BLaER1 treated with 17β-estradiol and CSF1 and Interleukin-3, amounts not matched to agents 10 nM and 100 nM (cell line): Measurements from ENCODE around the gene FBXO9.
A peak's percentile ranks its signal among the peaks of the same experiment; 100 is the strongest.

ENCODE experiments used
- H3K27ac ChIP-seq, 11 experiments: shearing (Covaris generic); formaldehyde crosslinking; 2 replicates each; pipeline ENCODE4 v1.8.1; 2022
- H3K27me3 ChIP-seq, 11 experiments: shearing (Covaris generic); formaldehyde crosslinking; 2 replicates each; pipeline ENCODE4 v1.8.1; 2022
- H3K36me3 ChIP-seq, 11 experiments: shearing (Covaris generic); formaldehyde crosslinking; 2 replicates each; pipeline ENCODE4 v1.8.1; 2022
- H3K4me1 ChIP-seq, 10 experiments: shearing (Covaris generic); formaldehyde crosslinking; 2 replicates each; pipeline ENCODE4 v1.8.1; 2022
- H3K4me2 ChIP-seq, 11 experiments: shearing (Covaris generic); formaldehyde crosslinking; 2 replicates each; pipeline ENCODE4 v1.8.1; 2022
- H3K4me3 ChIP-seq, 10 experiments: shearing (Covaris generic); formaldehyde crosslinking; 2 replicates each; pipeline ENCODE4 v1.8.1; 2022
- H3K9ac ChIP-seq, 11 experiments: shearing (Covaris generic); formaldehyde crosslinking; 2 replicates each; pipeline ENCODE4 v1.8.1; 2022
- H3K9me3 ChIP-seq, 11 experiments: shearing (Covaris generic); formaldehyde crosslinking; replicated peaks in 1 of 11; 2 replicates each; pipeline ENCODE4 v1.8.1; 2022
- H4K20me1 ChIP-seq, 11 experiments: shearing (Covaris generic); formaldehyde crosslinking; 2 replicates each; pipeline ENCODE4 v1.8.1; 2022
- Cebpa-rat ChIP-seq, 11 experiments: shearing (Covaris generic); IDR thresholded peaks; 2 replicates each; pipeline ENCODE4 v1.8.1; 2022

FBXO9 gene

GRCh38 chr6:53125276-53125675 lies 60.1 kb downstream of the FBXO9 start:
- Histone ChIP-seq H3K36me3 (no peaks in the 10 kb centered on the region), H3K27ac (no peak overlapping the region), H3K9ac (no peak overlapping the region), H3K9me3 (no peaks in the 10 kb centered on the region), H3K4me2 (no peak overlapping the region), H4K20me1 (no peaks in the 10 kb centered on the region), H3K4me1 (no peaks in the 10 kb centered on the region), H3K27me3 (no peaks in the 10 kb centered on the region), H3K4me3 (no peak overlapping the region)
- TF ChIP-seq Cebpa-rat (IDR thresholded peaks at IDR 0.05): no peak

- Histone ChIP-seq H3K36me3 (no peaks in the 10 kb centered on the region), H4K20me1 (no peaks in the 10 kb centered on the region), H3K9ac (no peak overlapping the region), H3K27ac (no peak overlapping the region), H3K4me3 (no peak overlapping the region), H3K4me1 (no peaks in the 10 kb centered on the region), H3K4me2 (no peak overlapping the region), H3K9me3 (no peaks in the 10 kb centered on the region), H3K27me3 (no peaks in the 10 kb centered on the region)
- TF ChIP-seq Cebpa-rat (IDR thresholded peaks at IDR 0.05): no peak
Measured at GRCh38 chr6:53128842-53129241, 63.6 kb downstream of the FBXO9 start.

- Histone ChIP-seq H4K20me1 (no peaks in the 10 kb centered on the region), H3K9ac (no peak overlapping the region)
Measured at GRCh38 chr6:53130569-53131290, 65.5 kb downstream of the FBXO9 start.

GRCh38 chr6:53133961-53134360 lies 68.8 kb downstream of the FBXO9 start:
- H3K4me1 ChIP-seq: peaks cover 0 to 14% (median 6%) of the 10 kb centered on the region in 10 experiments; a peak in 10 of 20 replicates
- no peak for TF ChIP-seq Cebpa-rat (IDR thresholded peaks at IDR 0.05)

More at GRCh38 chr6:53130569-53131290, 65.5 kb downstream of the FBXO9 start:
- H3K4me3 ChIP-seq: no peak overlapping the region
- no peak overlapping the region for H3K4me2 ChIP-seq
- no peak for TF ChIP-seq Cebpa-rat (IDR thresholded peaks at IDR 0.05)
- no peaks in the 10 kb centered on the region for H3K9me3 ChIP-seq
- H3K4me1 ChIP-seq: peaks cover 0 to 14% (median 6%) of the 10 kb centered on the region in 10 experiments; a peak in 10 of 20 replicates
- H3K27me3 ChIP-seq: no peaks in the 10 kb centered on the region
- H3K27ac ChIP-seq: no peak overlapping the region
- H3K36me3 ChIP-seq: no peaks in the 10 kb centered on the region

GRCh38 chr6:53134601-53135235 lies 69.5 kb downstream of the FBXO9 start:
- Histone ChIP-seq H3K9me3 (no peaks in the 10 kb centered on the region), H3K4me2 (peak overlapping the region in 7 of 11 experiments; percentile 5 to 37 (median 28); a peak in 13 of 22 replicates), H3K9ac (no peak overlapping the region), H4K20me1 (no peaks in the 10 kb centered on the region), H3K27me3 (no peaks in the 10 kb centered on the region), H3K27ac (no peak overlapping the region), H3K36me3 (no peaks in the 10 kb centered on the region), H3K4me3 (no peak overlapping the region), H3K4me1 (peaks cover 0 to 14% (median 6%) of the 10 kb centered on the region in 10 experiments; a peak in 10 of 20 replicates)
- no peak; a peak in 1 of 22 replicates for TF ChIP-seq Cebpa-rat (IDR thresholded peaks at IDR 0.05)

More at GRCh38 chr6:53133961-53134360, 68.8 kb downstream of the FBXO9 start:
- no peaks in the 10 kb centered on the region for H3K27me3 ChIP-seq
- no peak overlapping the region for H3K4me3 ChIP-seq
- H3K36me3 ChIP-seq: no peaks in the 10 kb centered on the region
- H3K9ac ChIP-seq: no peak overlapping the region
- H3K9me3 ChIP-seq: no peaks in the 10 kb centered on the region
- H3K27ac ChIP-seq: no peak overlapping the region
- no peaks in the 10 kb centered on the region for H4K20me1 ChIP-seq
- 0 out of 22 replicates have a peak overlapping the region, but pooled peaks of 1 of the 11 experiments have one; percentile 5 for H3K4me2 ChIP-seq

GRCh38 chr6:53136000-53136609 lies 70.9 kb downstream of the FBXO9 start:
- H3K27me3 ChIP-seq: no peaks in the 10 kb centered on the region
- H3K9ac ChIP-seq: no peak overlapping the region
- H3K36me3 ChIP-seq: no peaks in the 10 kb centered on the region
- H3K9me3 ChIP-seq: no peaks in the 10 kb centered on the region
- H3K4me3 ChIP-seq: no peak overlapping the region
- no peak overlapping the region for H3K4me2 ChIP-seq
- H3K27ac ChIP-seq: no peak overlapping the region
- H3K4me1 ChIP-seq: peaks cover 0 to 14% (median 6%) of the 10 kb centered on the region in 10 experiments; a peak in 10 of 20 replicates
- no peaks in the 10 kb centered on the region for H4K20me1 ChIP-seq
- no peak for TF ChIP-seq Cebpa-rat (IDR thresholded peaks at IDR 0.05)

GRCh38 chr6:53139841-53140413 lies 74.7 kb downstream of the FBXO9 start:
- no peak overlapping the region for H3K4me2 ChIP-seq
- H3K4me3 ChIP-seq: no peak overlapping the region
- peaks cover 0 to 5% (median 0%) of the 10 kb centered on the region in 11 experiments; a peak in 2 of 22 replicates for H3K9me3 ChIP-seq
- H3K36me3 ChIP-seq: no peaks in the 10 kb centered on the region
- H3K27ac ChIP-seq: no peak overlapping the region
- H3K27me3 ChIP-seq: no peaks in the 10 kb centered on the region
- H3K4me1 ChIP-seq: peaks cover 0 to 7% (median under 1%) of the 10 kb centered on the region in 10 experiments; a peak in 9 of 20 replicates
- no peak for TF ChIP-seq Cebpa-rat (IDR thresholded peaks at IDR 0.05)
- H4K20me1 ChIP-seq: no peaks in the 10 kb centered on the region
- no peak overlapping the region for H3K9ac ChIP-seq

GRCh38 chr6:53142810-53143209 lies 77.6 kb downstream of the FBXO9 start:
- H3K4me3 ChIP-seq: no peak overlapping the region
- TF ChIP-seq Cebpa-rat (IDR thresholded peaks at IDR 0.05): no peak
- H3K4me2 ChIP-seq: no peak overlapping the region
- H3K4me1 ChIP-seq: no peaks in the 10 kb centered on the region
- peaks cover 0 to 5% (median 0%) of the 10 kb centered on the region in 11 experiments; a peak in 2 of 22 replicates for H3K9me3 ChIP-seq
- H3K36me3 ChIP-seq: no peaks in the 10 kb centered on the region
- H3K27me3 ChIP-seq: no peaks in the 10 kb centered on the region
- H3K9ac ChIP-seq: no peak overlapping the region
- H4K20me1 ChIP-seq: no peaks in the 10 kb centered on the region
- no peak overlapping the region for H3K27ac ChIP-seq

- H3K27me3 ChIP-seq: no peaks in the 10 kb centered on the region
- TF ChIP-seq Cebpa-rat (IDR thresholded peaks at IDR 0.05): no peak
- H3K4me3 ChIP-seq: no peak overlapping the region
Measured at GRCh38 chr6:53143710-53144109, 78.5 kb downstream of the FBXO9 start.

More at GRCh38 chr6:53143710-53144109, 78.5 kb downstream of the FBXO9 start:
- H3K27ac ChIP-seq: no peak overlapping the region
- H3K9ac ChIP-seq: no peak overlapping the region
- no peaks in the 10 kb centered on the region for H3K36me3 ChIP-seq
- peaks cover 0 to 5% (median 0%) of the 10 kb centered on the region in 11 experiments; a peak in 2 of 22 replicates for H3K9me3 ChIP-seq
- no peak overlapping the region for H3K4me2 ChIP-seq
- H3K4me1 ChIP-seq: no peaks in the 10 kb centered on the region
- no peaks in the 10 kb centered on the region for H4K20me1 ChIP-seq
